GM18861 (cell line): ENCODE results near the gene PCGF2.
A peak's percentile ranks its signal among the peaks of the same experiment; 100 is the strongest.

Source experiments
- ATAC-seq: cut with Tn5 transposase; IDR thresholded peaks from one replicate; pipeline ENCODE4 v1.9.1; 2021; ENCODE audit not compliant: unreplicated experiment

Gene PCGF2

GRCh38 chr17:38704606-38705522, 43.3 kb downstream of the PCGF2 start, which contains the start of gene MLLT6:
MLLT6 (plus strand) TSS chr17:38705273; CDS start chr17:38705633, 360 bp downstream.
- ATAC-seq: no peak

GRCh38 chr17:38703742-38704605, 44.2 kb downstream of the PCGF2 start:
- no peak for ATAC-seq

- no peak for ATAC-seq
Measured at GRCh38 chr17:38702916-38703741, 45.0 kb downstream of the PCGF2 start.

GRCh38 chr17:38702166-38702915, 45.8 kb downstream of the PCGF2 start:
- ATAC-seq: peak; percentile 19

GRCh38 chr17:38701504-38702165, 46.5 kb downstream of the PCGF2 start:
- ATAC-seq: peak; percentile 26

GRCh38 chr17:38698760-38699159, 49.4 kb downstream of the PCGF2 start:
- no peak for ATAC-seq

- no peak for ATAC-seq
Measured at GRCh38 chr17:38697061-38697820, 50.9 kb downstream of the PCGF2 start.

GRCh38 chr17:38693700-38694329, 54.3 kb downstream of the PCGF2 start:
- no peak for ATAC-seq

- ATAC-seq: no peak
Measured at GRCh38 chr17:38691154-38691553, 57.0 kb downstream of the PCGF2 start.

GRCh38 chr17:38690386-38690785, 57.8 kb downstream of the PCGF2 start:
- ATAC-seq: no peak

GRCh38 chr17:38687286-38687685, 60.9 kb downstream of the PCGF2 start:
- no peak for ATAC-seq

GRCh38 chr17:38685491-38685890, 62.6 kb downstream of the PCGF2 start:
- no peak for ATAC-seq
